ENCODE data around the gene SVOPL.

GRCh38 chr7:138590154-138590553, 111.0 kb downstream of the SVOPL start:
- no peak for TF ChIP-seq GATA2 (IDR thresholded peaks at IDR 0.05; ENCODE audit: low read depth, low read length)
- TF ChIP-seq GATA3 (IDR thresholded peaks at IDR 0.05; ENCODE audit: low read depth, low read length), result no peak
